MM.1S (cell line): ENCODE data around the gene CDYL2.

Experiments used
- DNase-seq: peaks from one replicate; pipeline ENCODE4 v3.0.0-alpha.2; 2015
- H2AFZ ChIP-seq: fragments of 300-600 bp; sonication (generic); 2 replicates; pipeline ENCODE4 v1.6.0; 2016; ENCODE audit warnings: antibody characterized with exemption, low read length
- H3F3A ChIP-seq: fragments of 300-600 bp; sonication (generic); 2 replicates; pipeline ENCODE4 v1.6.1; 2016; ENCODE audit warnings: mild to moderate bottlenecking, antibody characterized with exemption, low read length, moderate library complexity, mixed read lengths; ENCODE audit not compliant: insufficient read depth
- H3K27ac ChIP-seq: fragments of 300-600 bp; sonication (generic); 2 replicates; pipeline ENCODE4 v1.5.1; 2016; ENCODE audit warnings: mild to moderate bottlenecking, low read length
- H3K27me3 ChIP-seq: fragments of 300-600 bp; sonication (generic); replicated peaks from 2 replicates; pipeline ENCODE4 v1.6.0; 2016; ENCODE audit warnings: low read length; ENCODE audit not compliant: insufficient read depth
- H3K36me3 ChIP-seq: fragments of 300-600 bp; sonication (generic); replicated peaks from 2 replicates; pipeline ENCODE4 v1.6.1; 2016; ENCODE audit warnings: mild to moderate bottlenecking, low read length, mixed read lengths; ENCODE audit not compliant: insufficient read depth
- H3K4me1 ChIP-seq: fragments of 300-600 bp; sonication (generic); 2 replicates; pipeline ENCODE4 v1.6.1; 2016; ENCODE audit warnings: low read length, mixed read lengths
- H3K4me2 ChIP-seq: fragments of 300-600 bp; sonication (generic); 2 replicates; pipeline ENCODE4 v1.6.0; 2016; ENCODE audit warnings: low read depth, low read length
- H3K4me3 ChIP-seq: fragments of 300-600 bp; sonication (generic); 2 replicates; pipeline ENCODE4 v1.5.1; 2016; ENCODE audit warnings: low read length, mixed read lengths
- H3K79me2 ChIP-seq: fragments of 300-600 bp; sonication (generic); 2 replicates; pipeline ENCODE4 v1.6.1; 2016; ENCODE audit warnings: mixed run types, low read length, mixed read lengths
- H3K9ac ChIP-seq: fragments of 300-600 bp; sonication (generic); 2 replicates; pipeline ENCODE4 v1.6.1; 2016; ENCODE audit warnings: low read length, mixed read lengths
- H3K9me2 ChIP-seq: fragments of 300-600 bp; sonication (generic); replicated peaks from 2 replicates; pipeline ENCODE4 v1.6.1; 2016; ENCODE audit warnings: mild to moderate bottlenecking, low read length, mixed read lengths; ENCODE audit not compliant: insufficient read depth
- H3K9me3 ChIP-seq: fragments of 300-600 bp; sonication (generic); replicated peaks from 2 replicates; pipeline ENCODE4 v1.6.1; 2016; ENCODE audit warnings: mild to moderate bottlenecking, low read length, mixed read lengths; ENCODE audit not compliant: insufficient read depth
- H4K20me1 ChIP-seq: fragments of 300-600 bp; sonication (generic); 2 replicates; pipeline ENCODE4 v1.6.1; 2016; ENCODE audit warnings: mild to moderate bottlenecking, low read length, moderate library complexity, mixed read lengths; ENCODE audit not compliant: insufficient read depth
- EZH2 ChIP-seq: fragments of 300-600 bp; sonication (generic); optimal IDR thresholded peaks from 2 replicates; pipeline ENCODE3; 2017; ENCODE audit warnings: low read depth, mild to moderate bottlenecking, antibody characterized with exemption, low read length, mixed read lengths
- EZH2phosphoT487 ChIP-seq: fragments of 300-600 bp; sonication (generic); IDR thresholded peaks from 2 replicates; pipeline ENCODE4 v1.6.1; 2018; ENCODE audit warnings: antibody characterized with exemption, low read length
- TF ChIP-seq, protein P1 (sequence below): fragments of 300-600 bp; sonication (generic); IDR thresholded peaks from 2 replicates; pipeline ENCODE4 v1.5.1; 2016; ENCODE audit warnings: antibody characterized with exemption, low read length, mixed read lengths

Gene CDYL2

DNA sequence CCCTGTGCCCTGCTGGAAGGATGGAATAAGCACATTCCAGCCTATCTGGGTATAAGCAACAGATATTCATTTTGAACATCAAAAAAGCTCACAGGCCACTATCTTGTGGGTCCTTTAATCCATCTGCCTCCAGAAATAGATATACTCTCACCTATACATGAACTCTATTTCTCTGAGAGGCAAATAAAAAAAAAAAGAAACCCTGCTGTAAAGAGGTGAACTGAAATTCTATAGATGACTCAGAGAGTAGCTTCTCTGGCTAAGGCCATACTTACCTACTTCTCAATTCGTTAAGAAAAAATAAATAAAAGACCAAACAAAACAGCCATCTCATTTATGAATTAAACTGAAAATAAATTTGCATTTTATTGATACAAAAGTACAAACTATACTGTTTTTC is 177.3 kb downstream of the CDYL2 start:
- Histone ChIP-seq H3K9ac (no peak overlapping the region), H2AFZ (no peak overlapping the region), H3K79me2 (no peaks in the 10 kb centered on the region), H3K36me3 (no peaks in the 10 kb centered on the region), H3K27ac (no peak overlapping the region), H3K9me3 (no peaks in the 10 kb centered on the region), H3K4me1 (no peaks in the 10 kb centered on the region), H3K27me3 (no peaks in the 10 kb centered on the region), H4K20me1 (no peaks in the 10 kb centered on the region), H3F3A (no peaks in the 10 kb centered on the region), H3K4me2 (no peak overlapping the region), H3K4me3 (no peak overlapping the region), H3K9me2 (no peaks in the 10 kb centered on the region)
- no peak for DNase-seq
- TF ChIP-seq, protein P1, sequence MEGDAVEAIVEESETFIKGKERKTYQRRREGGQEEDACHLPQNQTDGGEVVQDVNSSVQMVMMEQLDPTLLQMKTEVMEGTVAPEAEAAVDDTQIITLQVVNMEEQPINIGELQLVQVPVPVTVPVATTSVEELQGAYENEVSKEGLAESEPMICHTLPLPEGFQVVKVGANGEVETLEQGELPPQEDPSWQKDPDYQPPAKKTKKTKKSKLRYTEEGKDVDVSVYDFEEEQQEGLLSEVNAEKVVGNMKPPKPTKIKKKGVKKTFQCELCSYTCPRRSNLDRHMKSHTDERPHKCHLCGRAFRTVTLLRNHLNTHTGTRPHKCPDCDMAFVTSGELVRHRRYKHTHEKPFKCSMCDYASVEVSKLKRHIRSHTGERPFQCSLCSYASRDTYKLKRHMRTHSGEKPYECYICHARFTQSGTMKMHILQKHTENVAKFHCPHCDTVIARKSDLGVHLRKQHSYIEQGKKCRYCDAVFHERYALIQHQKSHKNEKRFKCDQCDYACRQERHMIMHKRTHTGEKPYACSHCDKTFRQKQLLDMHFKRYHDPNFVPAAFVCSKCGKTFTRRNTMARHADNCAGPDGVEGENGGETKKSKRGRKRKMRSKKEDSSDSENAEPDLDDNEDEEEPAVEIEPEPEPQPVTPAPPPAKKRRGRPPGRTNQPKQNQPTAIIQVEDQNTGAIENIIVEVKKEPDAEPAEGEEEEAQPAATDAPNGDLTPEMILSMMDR: no peak
- TF ChIP-seq EZH2phosphoT487 (no peak), EZH2 (no peak)

DNA sequence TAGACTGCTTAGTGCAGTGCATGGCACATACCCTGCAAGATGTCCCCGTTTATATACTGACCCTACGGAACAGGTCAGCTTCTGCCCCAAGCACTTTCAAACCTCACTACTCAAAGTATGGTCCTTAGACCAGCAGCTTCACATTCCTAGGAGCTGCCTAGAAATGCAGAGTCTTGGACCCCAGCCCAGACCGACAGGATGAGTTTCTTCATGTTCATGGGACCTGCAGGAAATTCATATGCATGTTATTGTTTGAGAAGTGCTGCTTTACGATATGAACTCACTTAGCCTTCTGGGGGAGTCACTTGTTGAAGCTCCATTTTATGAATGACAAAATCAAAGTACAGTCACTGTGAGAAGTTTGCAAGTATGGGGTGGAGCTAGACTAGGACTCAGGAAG is 181.0 kb downstream of the CDYL2 start:
- no peaks in the 10 kb centered on the region for H3K4me1 ChIP-seq
- no peaks in the 10 kb centered on the region for H3K9me3 ChIP-seq
- H3K4me3 ChIP-seq: no peak overlapping the region
- TF ChIP-seq EZH2 (no peak), EZH2phosphoT487 (no peak)
- TF ChIP-seq, protein P1: no peak
- H3K79me2 ChIP-seq: no peaks in the 10 kb centered on the region
- H3K27me3 ChIP-seq: no peaks in the 10 kb centered on the region
- no peaks in the 10 kb centered on the region for H4K20me1 ChIP-seq
- H3K9me2 ChIP-seq: no peaks in the 10 kb centered on the region
- no peak for DNase-seq
- no peaks in the 10 kb centered on the region for H3F3A ChIP-seq
- no peaks in the 10 kb centered on the region for H3K36me3 ChIP-seq
- no peak overlapping the region for H3K27ac ChIP-seq
- no peak overlapping the region for H3K9ac ChIP-seq
- H2AFZ ChIP-seq: no peak overlapping the region
- H3K4me2 ChIP-seq: no peak overlapping the region

GRCh38 chr16:80622007-80622406 is 182.4 kb downstream of the CDYL2 start:
- Histone ChIP-seq H4K20me1 (no peaks in the 10 kb centered on the region), H3K9me2 (no peaks in the 10 kb centered on the region), H3K4me2 (no peak overlapping the region), H2AFZ (no peak overlapping the region), H3K36me3 (no peaks in the 10 kb centered on the region), H3F3A (no peaks in the 10 kb centered on the region), H3K9ac (no peak overlapping the region), H3K27ac (no peak overlapping the region), H3K79me2 (no peaks in the 10 kb centered on the region), H3K9me3 (no peaks in the 10 kb centered on the region), H3K27me3 (no peaks in the 10 kb centered on the region), H3K4me1 (no peaks in the 10 kb centered on the region), H3K4me3 (no peak overlapping the region)
- DNase-seq: no peak
- TF ChIP-seq EZH2phosphoT487 (no peak), EZH2 (no peak)
- TF ChIP-seq, protein P1: no peak
